PFSK-1 (cell line): ENCODE data around the gene MPZL1.

Experiments
- POLR2AphosphoS5 ChIP-seq: IDR thresholded peaks from 2 replicates; pipeline ENCODE4 v1.6.1; 2012; ENCODE audit warnings: low read depth, mild to moderate bottlenecking, control low read depth, low read length, moderate library complexity
- SIN3A ChIP-seq: IDR thresholded peaks from 2 replicates; pipeline ENCODE4 v1.6.1; 2012; ENCODE audit warnings: mild to moderate bottlenecking, low read length, moderate library complexity, borderline replicate concordance; ENCODE audit not compliant: insufficient read depth
- TAF1 ChIP-seq: IDR thresholded peaks from 2 replicates; pipeline ENCODE4 v1.6.1; 2012; ENCODE audit warnings: low read length, control low read depth, borderline replicate concordance; ENCODE audit not compliant: insufficient read depth
- TF ChIP-seq, protein P1 (sequence below), 2 experiments: IDR thresholded peaks; 2 replicates each; pipeline versions ENCODE4 v1.6.1 to v1.8.0; 2011 to 2012; ENCODE audit warnings: low read depth in 2 of 2, low read length in 2 of 2, control low read depth in 1 of 2, inconsistent platforms in 1 of 2, mild to moderate bottlenecking in 1 of 2, moderate library complexity in 1 of 2; ENCODE audit not compliant: insufficient read depth in 1 of 2

DNA sequence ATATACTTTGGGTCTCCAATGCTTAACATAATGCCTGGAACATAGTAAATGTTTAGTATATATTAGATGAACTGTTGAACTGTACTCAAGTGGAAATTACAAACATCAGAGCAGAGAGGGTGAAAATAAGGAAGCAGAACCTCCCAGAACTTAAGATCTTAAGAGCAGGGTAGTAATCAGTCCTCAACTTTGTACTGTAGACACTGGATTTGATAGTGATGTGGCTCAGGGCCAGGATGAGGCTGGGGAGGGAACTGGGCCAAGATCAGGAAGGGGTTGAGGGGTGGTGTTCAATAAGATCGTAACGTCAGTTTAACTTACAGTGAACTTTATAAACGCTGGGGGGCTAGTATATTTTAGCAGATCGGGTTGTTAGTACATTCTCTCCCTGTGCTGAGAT is 15.4 kb downstream of the MPZL1 start:
- TF ChIP-seq POLR2AphosphoS5: no peak
- TF ChIP-seq, protein P1, sequence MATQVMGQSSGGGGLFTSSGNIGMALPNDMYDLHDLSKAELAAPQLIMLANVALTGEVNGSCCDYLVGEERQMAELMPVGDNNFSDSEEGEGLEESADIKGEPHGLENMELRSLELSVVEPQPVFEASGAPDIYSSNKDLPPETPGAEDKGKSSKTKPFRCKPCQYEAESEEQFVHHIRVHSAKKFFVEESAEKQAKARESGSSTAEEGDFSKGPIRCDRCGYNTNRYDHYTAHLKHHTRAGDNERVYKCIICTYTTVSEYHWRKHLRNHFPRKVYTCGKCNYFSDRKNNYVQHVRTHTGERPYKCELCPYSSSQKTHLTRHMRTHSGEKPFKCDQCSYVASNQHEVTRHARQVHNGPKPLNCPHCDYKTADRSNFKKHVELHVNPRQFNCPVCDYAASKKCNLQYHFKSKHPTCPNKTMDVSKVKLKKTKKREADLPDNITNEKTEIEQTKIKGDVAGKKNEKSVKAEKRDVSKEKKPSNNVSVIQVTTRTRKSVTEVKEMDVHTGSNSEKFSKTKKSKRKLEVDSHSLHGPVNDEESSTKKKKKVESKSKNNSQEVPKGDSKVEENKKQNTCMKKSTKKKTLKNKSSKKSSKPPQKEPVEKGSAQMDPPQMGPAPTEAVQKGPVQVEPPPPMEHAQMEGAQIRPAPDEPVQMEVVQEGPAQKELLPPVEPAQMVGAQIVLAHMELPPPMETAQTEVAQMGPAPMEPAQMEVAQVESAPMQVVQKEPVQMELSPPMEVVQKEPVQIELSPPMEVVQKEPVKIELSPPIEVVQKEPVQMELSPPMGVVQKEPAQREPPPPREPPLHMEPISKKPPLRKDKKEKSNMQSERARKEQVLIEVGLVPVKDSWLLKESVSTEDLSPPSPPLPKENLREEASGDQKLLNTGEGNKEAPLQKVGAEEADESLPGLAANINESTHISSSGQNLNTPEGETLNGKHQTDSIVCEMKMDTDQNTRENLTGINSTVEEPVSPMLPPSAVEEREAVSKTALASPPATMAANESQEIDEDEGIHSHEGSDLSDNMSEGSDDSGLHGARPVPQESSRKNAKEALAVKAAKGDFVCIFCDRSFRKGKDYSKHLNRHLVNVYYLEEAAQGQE (IDR thresholded peaks at IDR 0.05; ENCODE audit: insufficient read depth in 1 of 2, low read depth in 2 of 2, low read length in 2 of 2): no peak
- no peak for TF ChIP-seq SIN3A
- TF ChIP-seq TAF1: no peak
